Psoas muscle (tissue), 8 donors: ENCODE measurements around the gene PDP2. TPM values are rescaled to one million over a fixed set of nuclear protein-coding genes. Genes with fewer than 3 reads are reported as not detected.
"Not testable (repeated sequence)": the region's sequence is repeated elsewhere in the genome, so short reads cannot be mapped to it uniquely, and the experiment has no call there.

ENCODE experiments used
- ATAC-seq, 4 donors: fragments of 200-7000 bp; cut with Tn5 transposase; one replicate each; pipeline ENCODE4 v1.9.1; 2020; ENCODE audit warnings: moderate library complexity in 3 of 4, mild to moderate bottlenecking in 2 of 4
- DNase-seq, 2 donors: peaks; one replicate each; pipeline ENCODE4 v3.0.0-alpha.2; 2020
- H3K27ac ChIP-seq: fragments of 200-600 bp; one replicate; pipeline ENCODE4 v1.8.0; 2022
- H3K27me3 ChIP-seq, 3 donors: fragments of 200-600 bp in 1 of 3; one replicate each; pipeline versions ENCODE4 v1.6.1 to v1.8.0; 2013 to 2022; ENCODE audit warnings: low read length in 2 of 3, mild to moderate bottlenecking in 2 of 3, moderate library complexity in 1 of 3; ENCODE audit not compliant: insufficient read depth in 3 of 3
- H3K36me3 ChIP-seq, 2 donors: fragments of 200-600 bp in 1 of 2; one replicate each; pipeline versions ENCODE4 v1.6.1 to v1.8.0; 2013 to 2022; ENCODE audit warnings: low read depth in 1 of 2, mild to moderate bottlenecking in 1 of 2, moderate library complexity in 1 of 2; ENCODE audit not compliant: insufficient read depth in 1 of 2
- H3K4me1 ChIP-seq: fragments of 200-600 bp; one replicate; pipeline ENCODE4 v1.8.0; 2022
- H3K4me3 ChIP-seq: fragments of 200-600 bp; one replicate; pipeline ENCODE4 v1.8.0; 2022; ENCODE audit warnings: mild to moderate bottlenecking
- H3K9me3 ChIP-seq: fragments of 200-600 bp; one replicate; pipeline ENCODE4 v1.8.0; 2022
- CTCF ChIP-seq: fragments of 200-600 bp; IDR thresholded peaks from one replicate; pipeline ENCODE4 v1.8.0; 2022; ENCODE audit warnings: antibody characterized with exemption
- WGBS, 3 donors: extraction: QIAGEN DNeasy Blood & Tissue Kit; methylation state at CpG; one replicate each; pipeline versions ENCODE4 v1.1.6 to v1.1.7; 2013; 5-methylcytosine and 5-hydroxymethylcytosine counted together
- intact Hi-C, 2 donors: fragments of 100-400 bp; cut with DNase I; formaldehyde crosslinking; loops; one replicate each; pipeline versions ENCODE4 v1.11.0 to v1.14.2; 2022
- polyA plus RNA-seq, 3 donors: library from polyadenylated mRNA; stranded (reverse); fragments of 200-250 nt; gene quantifications; one replicate each; pipeline ENCODE4 v1.2.3, GENCODE V29; 2013
- total RNA-seq, 4 donors: library from RNA; stranded (reverse); fragmentation: NEBNext Ultra II Directional in 2 of 4; extraction: Animal tissue kit (Norgen Biotek cat#: 25700) in 2 of 4; gene quantifications; one replicate each; pipeline versions ENCODE4 v1.2.1 to v1.2.4, GENCODE V29; 2021 to 2023
- donor health status: healthy with polysubstance abuse.
- donor health status: DM: no; HTN: no; CAD: no; lungs with moderate emphysema.
- donor health status: Bipolar disorder and iron deficiency.
- donor health status: healthy.
- donor health status: DM: yes; HTN: yes; CAD: no.
- donor health status: DM: no; HTN: no; CAD: no.
- donor health status: DM: no; HTN: no; CAD: no.
- donor health status: DM: yes; HTN: yes; CAD: no.

The PDP2 gene
- total and polyA plus RNA-seq, 7 donors: 1.0 to 5.2 (median 3.0) TPM

- intact Hi-C loops: no loop called here
- no peak overlapping the region for H3K27ac ChIP-seq
- H3K4me1 ChIP-seq: no peaks in the 10 kb centered on the region
- ATAC-seq (no peak), DNase-seq (no peak)
- H3K36me3 ChIP-seq: no peaks in the 10 kb centered on the region
- TF ChIP-seq CTCF: no peak
- H3K9me3 ChIP-seq: no peaks in the 10 kb centered on the region
- WGBS, 3 donors: 88 to 89% (median 88%) methylated on average over 8 of the region's 8 CpGs
- H3K27me3 ChIP-seq: no peaks in the 10 kb centered on the region
- H3K4me3 ChIP-seq: no peak overlapping the region
Observed at GRCh38 chr16:66862023-66862520, 18.2 kb upstream of the PDP2 start.

- no peaks in the 10 kb centered on the region for H3K4me1 ChIP-seq
- H3K4me3 ChIP-seq: no peak overlapping the region
- H3K36me3 ChIP-seq: no peaks in the 10 kb centered on the region
- DNase-seq (no peak), ATAC-seq (no peak)
- no peaks in the 10 kb centered on the region for H3K9me3 ChIP-seq
- TF ChIP-seq CTCF: no peak
- no peak overlapping the region for H3K27ac ChIP-seq
- intact Hi-C loops: no loop called here
- no peaks in the 10 kb centered on the region for H3K27me3 ChIP-seq
Observed at GRCh38 chr16:66863707-66864106, 16.6 kb upstream of the PDP2 start.

GRCh38 chr16:66869424-66869823, 10.9 kb upstream of the PDP2 start:
- Histone ChIP-seq H3K27ac (no peak overlapping the region), H3K4me3 (no peak overlapping the region), H3K4me1 (peaks cover 4% of the 10 kb centered on the region), H3K27me3 (no peaks in the 10 kb centered on the region), H3K9me3 (no peaks in the 10 kb centered on the region), H3K36me3 (no peaks in the 10 kb centered on the region)
- no peak for TF ChIP-seq CTCF
- WGBS, 3 donors: 86 to 100% (median 94%) methylated on average over 1 of the region's 1 CpG
- intact Hi-C loops: loop anchor here (2.0 to 5.0 kb wide), 4 partner anchors 142 to 462 kb away; no protein-coding TSS in a partner anchor
- ATAC-seq: no peak
- no peak for DNase-seq

GRCh38 chr16:66871363-66871762, 9.0 kb upstream of the PDP2 start:
- H3K27me3 ChIP-seq, H3K4me1 ChIP-seq, H3K36me3 ChIP-seq, H3K4me3 ChIP-seq, DNase-seq, H3K27ac ChIP-seq, ATAC-seq, H3K9me3 ChIP-seq: not testable (repeated sequence)
- intact Hi-C loops: loop anchor here in 1 of 2 donors (2.0 to 5.0 kb wide), 3 partner anchors 219 to 464 kb away; no protein-coding TSS in a partner anchor
- WGBS, 3 donors: 93 to 97% (median 95%) methylated on average over 2 of the region's 2 CpGs

- ATAC-seq: no peak
- Histone ChIP-seq H3K36me3 (no peaks in the 10 kb centered on the region), H3K27me3 (no peaks in the 10 kb centered on the region), H3K4me3 (no peak overlapping the region), H3K27ac (no peak overlapping the region), H3K9me3 (no peaks in the 10 kb centered on the region), H3K4me1 (peaks cover 4% of the 10 kb centered on the region)
- WGBS, 3 donors: 71 to 100% (median 90%) methylated on average over 3 of the region's 3 CpGs
- TF ChIP-seq CTCF: no peak
- intact Hi-C loops: loop anchor here in 1 of 2 donors (2.0 to 5.0 kb wide), 3 partner anchors 220 to 465 kb away; no protein-coding TSS in a partner anchor
- no peak for DNase-seq
Observed at GRCh38 chr16:66871840-66872239, 8.5 kb upstream of the PDP2 start.
